Common myeloid progenitor, CD34-positive (primary cell): ENCODE measurements around the gene TMEM39A. TPM values are rescaled to one million over a fixed set of nuclear protein-coding genes. Genes with fewer than 3 reads are reported as not detected.

ENCODE experiments used
- CTCF ChIA-PET: fragments of 350-600 bp; sonication (Branson Sonifier 250); formaldehyde crosslinking; loops from one replicate; lab custom pipeline; 2021; ENCODE audit warnings: antibody characterized with exemption; lab: Charles Lee
- POLR2A ChIA-PET: fragments of 350-600 bp; sonication (Branson Sonifier 250); formaldehyde crosslinking; loops from one replicate; lab custom pipeline; 2021; ENCODE audit warnings: antibody characterized with exemption; lab: Charles Lee
- DNase-seq, 3 donors: peaks; one replicate each; pipeline versions ENCODE4 v3.0.0 to v3.0.0-alpha.2; 2013
- H3K27ac ChIP-seq, 2 experiments: 1 replicate in 1 of 2; 2 replicates in 1 of 2; pipeline ENCODE4 v1.7.0; 2013; ENCODE audit warnings: inconsistent platforms in 2 of 2, low read length in 2 of 2, mild to moderate bottlenecking in 2 of 2, low read depth in 1 of 2, moderate library complexity in 1 of 2; ENCODE audit not compliant: severe bottlenecking in 2 of 2, insufficient read depth in 1 of 2, poor library complexity in 1 of 2
- H3K27me3 ChIP-seq, 5 experiments: replicated peaks in 2 of 5; 1 replicate in 3 of 5; 2 replicates in 2 of 5; pipeline versions ENCODE4 v1.6.1 to v1.7.0; 2013; ENCODE audit warnings: low read length in 4 of 5, mild to moderate bottlenecking in 2 of 5, moderate library complexity in 2 of 5, inconsistent platforms in 1 of 5; ENCODE audit not compliant: insufficient read depth in 5 of 5, control insufficient read depth in 4 of 5
- H3K36me3 ChIP-seq, 4 experiments: 1 replicate in 2 of 4; 2 replicates in 2 of 4; pipeline versions ENCODE4 v1.6.1 to v1.7.0; 2013; ENCODE audit warnings: low read length in 3 of 4, control low read depth in 1 of 4, mild to moderate bottlenecking in 1 of 4; ENCODE audit not compliant: control insufficient read depth in 4 of 4, insufficient read depth in 4 of 4
- H3K4me1 ChIP-seq, 4 experiments: 1 replicate in 3 of 4; 2 replicates in 1 of 4; pipeline versions ENCODE4 v1.6.1 to v1.7.1; 2013; ENCODE audit warnings: low read length in 3 of 4, mild to moderate bottlenecking in 3 of 4, control low read depth in 1 of 4, inconsistent platforms in 1 of 4, moderate library complexity in 1 of 4; ENCODE audit not compliant: control insufficient read depth in 4 of 4, insufficient read depth in 4 of 4; ENCODE audit errors: control extremely low read depth in 1 of 4
- H3K4me3 ChIP-seq, 7 experiments: 1 replicate in 4 of 7; 2 replicates in 3 of 7; pipeline versions ENCODE4 v1.5.1 to v1.7.0; 2013; ENCODE audit warnings: mild to moderate bottlenecking in 7 of 7, low read length in 6 of 7, moderate library complexity in 6 of 7, inconsistent platforms in 2 of 7, low read depth in 2 of 7, control low read depth in 1 of 7; ENCODE audit not compliant: insufficient read depth in 4 of 7, control insufficient read depth in 1 of 7; ENCODE audit errors: extremely low read depth in 1 of 7
- H3K9me3 ChIP-seq, 5 experiments: 1 replicate in 4 of 5; 2 replicates in 1 of 5; pipeline versions ENCODE4 v1.6.1 to v1.7.1; 2013; ENCODE audit warnings: low read length in 4 of 5, mild to moderate bottlenecking in 2 of 5, inconsistent platforms in 1 of 5, low read depth in 1 of 5, moderate library complexity in 1 of 5; ENCODE audit not compliant: control insufficient read depth in 4 of 5, insufficient read depth in 2 of 5; ENCODE audit errors: control extremely low read depth in 1 of 5
- WGBS: methylation state at CpG from one replicate; pipeline ENCODE4 v1.1.5; 2013; ENCODE audit not compliant: insufficient coverage; 5-methylcytosine and 5-hydroxymethylcytosine counted together
- polyA plus RNA-seq: library from polyadenylated mRNA; unstranded; fragments of 120-200 nt; gene quantifications from one replicate; pipeline ENCODE4 v1.2.1, GENCODE V29; 2013

The TMEM39A gene
- 16.0 TPM for polyA plus RNA-seq

- 3% methylated on average over 48 of the region's 51 CpGs for WGBS
- H3K9me3 ChIP-seq, result no peaks in the 10 kb centered on the region
- CTCF ChIA-PET, result interaction anchor here (0.9 to 1.8 kb wide), 6 partner anchors 14 to 190 kb away, joined by 3 to 5 read pairs (median 3); no protein-coding TSS in a partner anchor
Measured at GRCh38 chr3:119463171-119464169, at the start of gene TMEM39A. Gene TMEM39A, minus strand, starts transcription at chr3:119463615. Its CDS starts 1,541 bp downstream, at chr3:119462074.

GRCh38 chr3:119510690-119511089 is 47.3 kb upstream of the TMEM39A start:
- ChIA-PET CTCF (no interaction called here), POLR2A (no interaction called here)
- no peaks in the 10 kb centered on the region for H3K9me3 ChIP-seq
- H3K4me3 ChIP-seq, result no peak overlapping the region
- no peak overlapping the region for H3K27ac ChIP-seq
- DNase-seq, result no peak
- H3K4me1 ChIP-seq, result peaks cover 11 to 29% (median 21%) of the 10 kb centered on the region in 4 experiments
- peaks cover 19 to 65% (median 24%) of the 10 kb centered on the region in 4 experiments for H3K36me3 ChIP-seq
- no peaks in the 10 kb centered on the region for H3K27me3 ChIP-seq

More at GRCh38 chr3:119463171-119464169, at the start of gene TMEM39A:
- POLR2A ChIA-PET, result interaction anchor here (0.5 to 1.4 kb wide), 4 partner anchors 10 to 134 kb away, joined by 3 to 9 read pairs (median 3); partner anchors contain the start of genes PLA1A and TIMMDC1
- Histone ChIP-seq H3K27me3 (no peaks in the 10 kb centered on the region), H3K4me1 (peaks cover 8 to 27% (median 18%) of the 10 kb centered on the region in 4 experiments), H3K4me3 (peak within 1 kb of the TSS; percentile 85 to 100 (median 98)), H3K36me3 (peaks cover 3 to 31% (median 12%) of the 10 kb centered on the region in 4 experiments), H3K27ac (peak within 1 kb of the TSS; percentile 89 to 95)
- peak; percentile 98 to 99 (median 99) for DNase-seq

- H3K36me3 ChIP-seq, result peaks cover 8 to 57% (median 18%) of the 10 kb centered on the region in 4 experiments
- H3K27me3 ChIP-seq, result no peaks in the 10 kb centered on the region
- H3K4me3 ChIP-seq, result peak overlapping the region in 2 of 7 experiments; percentile 34 to 42
- ChIA-PET POLR2A (interaction anchor here (1.2 kb wide), 1 partner anchor 10 kb away, joined by 10 read pairs; the partner anchor contains the start of gene TIMMDC1), CTCF (interaction anchor here (0.6 to 1.0 kb wide), 2 partner anchors 10 to 1210 kb away, joined by 3 read pairs; no protein-coding TSS in a partner anchor)
- peaks cover 11 to 29% (median 21%) of the 10 kb centered on the region in 4 experiments for H3K4me1 ChIP-seq
- 0% methylated on average over 1 of the region's 1 CpG for WGBS
- DNase-seq, result peak; percentile 63 to 92 (median 85)
- H3K27ac ChIP-seq, result peak overlapping the region; percentile 84 to 85
- no peaks in the 10 kb centered on the region for H3K9me3 ChIP-seq
Measured at GRCh38 chr3:119508172-119508845, 44.9 kb upstream of the TMEM39A start.

GRCh38 chr3:119507404-119507803 is 44.0 kb upstream of the TMEM39A start:
- CTCF ChIA-PET, result interaction anchor here (0.6 to 1.4 kb wide), 3 partner anchors 11 to 1210 kb away, joined by 3 read pairs; no protein-coding TSS in a partner anchor
- WGBS, result no CpG with 5 or more reads among the region's 2 CpGs
- DNase-seq, result no peak

DNA sequence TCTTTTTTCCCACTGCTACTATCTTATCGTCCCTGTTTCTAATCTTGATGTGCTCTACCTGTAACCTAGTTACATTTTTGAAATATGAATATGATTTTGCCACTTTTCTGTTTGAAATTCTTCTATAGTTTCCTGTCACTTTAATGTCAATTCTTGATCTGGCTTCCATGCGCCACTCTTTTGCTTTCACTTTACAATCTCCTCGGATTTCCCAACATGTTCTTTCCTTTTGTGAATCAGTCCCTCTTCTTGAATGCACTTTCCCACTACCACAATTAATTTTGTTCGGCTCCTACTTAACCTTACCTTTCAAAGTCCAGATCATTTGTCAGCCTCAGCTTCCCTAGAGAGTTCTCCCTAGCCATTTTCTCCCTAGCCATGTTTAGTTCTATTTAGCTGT is 43.2 kb upstream of the TMEM39A start:
- Histone ChIP-seq H3K9me3 (no peaks in the 10 kb centered on the region), H3K27me3 (no peaks in the 10 kb centered on the region), H3K36me3 (peaks cover 9 to 59% (median 16%) of the 10 kb centered on the region in 4 experiments), H3K4me3 (peak overlapping the region in 4 of 7 experiments; percentile 42 to 68 (median 56)), H3K27ac (peak overlapping the region; percentile 55 to 85), H3K4me1 (peaks cover 11 to 29% (median 21%) of the 10 kb centered on the region in 4 experiments)
- CTCF ChIA-PET, result interaction anchor here (1.4 kb wide), 1 partner anchor 20 kb away, joined by 3 read pairs; no protein-coding TSS in a partner anchor
- POLR2A ChIA-PET, result no interaction called here
- WGBS, result 26% methylated on average over 3 of the region's 4 CpGs
- peak in 1 of 3 donors; percentile 33 for DNase-seq

More at GRCh38 chr3:119507404-119507803, 44.0 kb upstream of the TMEM39A start:
- H3K9me3 ChIP-seq, result no peaks in the 10 kb centered on the region
- H3K36me3 ChIP-seq, result peaks cover 9 to 57% (median 16%) of the 10 kb centered on the region in 4 experiments
- peak overlapping the region in 1 of 7 experiments; percentile 68 for H3K4me3 ChIP-seq
- POLR2A ChIA-PET, result interaction anchor here (1.2 kb wide), 1 partner anchor 9 kb away, joined by 10 read pairs; the partner anchor contains the start of gene TIMMDC1
- H3K4me1 ChIP-seq, result peaks cover 11 to 29% (median 21%) of the 10 kb centered on the region in 4 experiments
- peak overlapping the region in 1 of 2 experiments; percentile 85 for H3K27ac ChIP-seq
- no peaks in the 10 kb centered on the region for H3K27me3 ChIP-seq

DNA sequence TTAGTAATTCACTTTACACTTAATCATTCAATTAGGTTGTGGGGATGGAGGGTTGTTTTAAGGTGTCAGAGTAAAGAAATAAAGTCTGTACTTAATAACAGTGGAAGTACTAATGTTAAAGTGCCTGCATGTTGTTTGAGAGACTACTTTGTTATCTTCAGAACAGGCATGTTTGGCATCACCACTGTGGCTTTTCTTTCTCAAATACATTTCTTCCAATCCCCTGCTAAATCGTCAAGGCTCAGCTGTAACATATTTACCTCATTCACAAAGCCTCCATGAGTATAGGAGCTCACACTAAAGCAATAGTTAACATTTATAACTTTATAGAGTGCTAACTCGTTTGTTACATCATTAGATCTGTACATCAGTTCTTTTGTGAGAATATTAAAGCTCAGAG is 37.5 kb upstream of the TMEM39A start:
- Histone ChIP-seq H3K4me3 (no peak overlapping the region), H3K36me3 (peaks cover 6 to 26% (median 14%) of the 10 kb centered on the region in 4 experiments), H3K4me1 (peaks cover 3 to 30% (median 17%) of the 10 kb centered on the region in 4 experiments), H3K27me3 (no peaks in the 10 kb centered on the region), H3K9me3 (no peaks in the 10 kb centered on the region), H3K27ac (peak overlapping the region in 1 of 2 experiments; percentile 14)
- no CpG with 5 or more reads among the region's 2 CpGs for WGBS
- peak in 1 of 3 donors; percentile 16 for DNase-seq
- ChIA-PET CTCF (no interaction called here), POLR2A (no interaction called here)
